Left lung (tissue), 10 donors: ENCODE measurements around the gene NARS2. TPM values are rescaled to one million over a fixed set of nuclear protein-coding genes. Genes with fewer than 3 reads are reported as not detected.

ENCODE experiments used
- ATAC-seq: fragments of 200-7000 bp; cut with Tn5 transposase; one replicate; pipeline ENCODE4 v1.9.1; 2020; ENCODE audit warnings: moderate library complexity
- DNase-seq, 4 donors: peaks; one replicate each; pipeline ENCODE4 v3.0.0-alpha.2; 2013 to 2020
- H3K27ac ChIP-seq, 2 donors: fragments of 200-600 bp; sonication (generic) in 1 of 2; one replicate each; pipeline versions ENCODE4 v1.5.0 to v1.8.0; 2020 to 2021
- H3K27me3 ChIP-seq, 2 donors: fragments of 200-600 bp; sonication (generic) in 1 of 2; one replicate each; pipeline versions ENCODE4 v1.5.0 to v1.8.0; 2020 to 2021
- H3K36me3 ChIP-seq, 2 donors: fragments of 200-600 bp; sonication (generic) in 1 of 2; one replicate each; pipeline versions ENCODE4 v1.5.0 to v1.8.0; 2020 to 2021
- H3K4me1 ChIP-seq, 2 donors: fragments of 200-600 bp; one replicate each; pipeline ENCODE4 v1.8.0; 2021
- H3K4me3 ChIP-seq, 2 donors: fragments of 200-600 bp; sonication (generic) in 1 of 2; one replicate each; pipeline versions ENCODE4 v1.5.0 to v1.8.0; 2020 to 2021; ENCODE audit warnings: mild to moderate bottlenecking in 1 of 2
- H3K9me3 ChIP-seq, 2 donors: fragments of 200-600 bp; sonication (generic) in 1 of 2; one replicate each; pipeline versions ENCODE4 v1.5.0 to v1.8.0; 2020 to 2021
- CTCF ChIP-seq, 2 donors: fragments of 200-600 bp; sonication (generic) in 1 of 2; IDR thresholded peaks; one replicate each; pipeline versions ENCODE4 v1.5.0 to v1.8.0; 2021; ENCODE audit warnings: antibody characterized with exemption in 2 of 2
- intact Hi-C, 2 donors: fragments of 100-400 bp; cut with DNase I; formaldehyde crosslinking; loops; one replicate each; pipeline versions ENCODE4 v1.11.2 to v1.14.2; 2022
- polyA plus RNA-seq, 6 donors: library from polyadenylated mRNA; unstranded; fragments of 120-200 nt; gene quantifications; one replicate each; pipeline ENCODE4 v1.2.1, GENCODE V29; 2013; ENCODE audit not compliant: insufficient read length in 6 of 6
- total RNA-seq, 2 donors: library from RNA; stranded (reverse); fragmentation: NEBNext Ultra II Directional; extraction: Animal tissue kit (Norgen Biotek cat#: 25700); gene quantifications; one replicate each; pipeline ENCODE4 v1.2.1, GENCODE V29; 2021
- donor health status: DM: no; HTN: yes; CAD: no.
- donor health status: DM: no; HTN: no; CAD: no.

NARS2 gene
- total and polyA plus RNA-seq, 8 donors, result 14.9 to 35.5 (median 28.4) TPM

- peaks cover 6 to 58% of the 10 kb centered on the region in 2 donors for H3K4me1 ChIP-seq
- no peaks in the 10 kb centered on the region for H3K9me3 ChIP-seq
- no peaks in the 10 kb centered on the region for H3K36me3 ChIP-seq
- intact Hi-C loops, result no loop called here
- no peaks in the 10 kb centered on the region for H3K27me3 ChIP-seq
- TF ChIP-seq CTCF (IDR thresholded peaks at IDR 0.05), result no peak
- ATAC-seq (no peak), DNase-seq (no peak)
- H3K27ac ChIP-seq, result peak overlapping the region in 1 of 2 donors; percentile 87
- H3K4me3 ChIP-seq, result no peak overlapping the region
These were observed 151.4 kb downstream of the NARS2 start for GRCh38 chr11:78423241-78423640.

- Histone ChIP-seq H3K9me3 (no peaks in the 10 kb centered on the region), H3K36me3 (no peaks in the 10 kb centered on the region), H3K4me3 (no peak overlapping the region), H3K27me3 (no peaks in the 10 kb centered on the region), H3K4me1 (peaks cover 6 to 46% of the 10 kb centered on the region in 2 donors), H3K27ac (no peak overlapping the region)
- ATAC-seq (no peak), DNase-seq (peak in 2 of 4 donors; percentile 77 to 78)
- intact Hi-C loops, result no loop called here
- no peak for TF ChIP-seq CTCF (IDR thresholded peaks at IDR 0.05)
These were observed 153.9 kb downstream of the NARS2 start for GRCh38 chr11:78420796-78421209.

DNA sequence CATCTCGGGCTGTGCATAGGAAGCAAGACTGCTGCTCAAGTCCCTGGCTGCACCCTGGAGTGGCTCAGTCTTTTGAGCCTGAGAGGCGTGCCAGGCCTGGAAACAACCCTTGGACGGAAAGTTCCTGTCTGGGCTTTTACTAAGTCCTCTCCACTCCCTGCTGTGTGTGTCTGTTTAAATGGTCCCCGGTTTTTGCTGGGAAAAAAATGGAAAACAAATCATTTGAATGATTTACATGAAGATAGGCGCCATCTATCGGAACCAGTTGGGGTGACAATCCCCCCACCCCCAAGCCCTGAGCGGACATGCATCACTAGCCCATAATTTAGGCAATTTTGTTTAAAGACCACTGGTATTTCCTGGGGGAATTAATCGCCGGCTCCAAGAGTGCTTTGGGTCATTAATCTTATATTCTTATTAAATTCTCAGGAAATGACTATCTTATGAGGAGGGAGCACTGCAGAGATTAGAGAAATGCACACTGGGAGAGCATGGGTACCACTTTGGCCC is 154.4 kb downstream of the NARS2 start:
- H3K27ac ChIP-seq, result peak overlapping the region; percentile 94 to 99
- peak; percentile 11 for ATAC-seq
- peak; percentile 44 to 73 for TF ChIP-seq CTCF (IDR thresholded peaks at IDR 0.05)
- no peaks in the 10 kb centered on the region for H3K36me3 ChIP-seq
- DNase-seq, result peak in 3 of 4 donors; percentile 52 to 85 (median 62)
- intact Hi-C loops, result no loop called here
- no peaks in the 10 kb centered on the region for H3K27me3 ChIP-seq
- no peak overlapping the region for H3K4me3 ChIP-seq
- no peaks in the 10 kb centered on the region for H3K9me3 ChIP-seq
- H3K4me1 ChIP-seq, result peaks cover 6 to 46% of the 10 kb centered on the region in 2 donors

DNA sequence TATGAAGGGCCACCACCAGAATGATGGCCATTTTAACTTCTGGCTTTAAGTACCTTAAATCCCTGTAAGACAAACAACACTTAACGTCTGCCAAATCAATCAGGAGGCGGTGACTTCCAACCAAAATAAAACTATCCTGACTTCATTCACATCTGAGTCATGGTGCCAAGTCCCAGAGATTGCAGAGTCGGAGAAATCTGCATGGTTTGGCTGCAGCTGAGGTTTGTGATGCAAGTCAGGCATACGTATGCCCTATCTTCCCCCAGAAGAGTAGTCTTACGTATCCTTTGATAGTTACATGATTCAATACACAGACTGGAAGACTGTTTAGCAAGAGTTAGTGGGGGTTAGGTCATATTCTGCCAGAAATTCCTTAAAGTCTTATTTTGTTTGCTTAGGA is 155.3 kb downstream of the NARS2 start:
- H3K36me3 ChIP-seq, result no peaks in the 10 kb centered on the region
- DNase-seq, result peak in 3 of 4 donors; percentile 60 to 78 (median 65)
- TF ChIP-seq CTCF (IDR thresholded peaks at IDR 0.05), result no peak
- no peaks in the 10 kb centered on the region for H3K27me3 ChIP-seq
- H3K4me3 ChIP-seq, result no peak overlapping the region
- intact Hi-C loops, result loop anchor here in 1 of 2 donors (10.0 kb wide), 2 partner anchors 145 to 195 kb away; no protein-coding TSS in a partner anchor
- H3K9me3 ChIP-seq, result no peaks in the 10 kb centered on the region
- peak overlapping the region; percentile 94 to 99 for H3K27ac ChIP-seq
- peaks cover 6 to 55% of the 10 kb centered on the region in 2 donors for H3K4me1 ChIP-seq
- ATAC-seq, result peak; percentile 5

DNA sequence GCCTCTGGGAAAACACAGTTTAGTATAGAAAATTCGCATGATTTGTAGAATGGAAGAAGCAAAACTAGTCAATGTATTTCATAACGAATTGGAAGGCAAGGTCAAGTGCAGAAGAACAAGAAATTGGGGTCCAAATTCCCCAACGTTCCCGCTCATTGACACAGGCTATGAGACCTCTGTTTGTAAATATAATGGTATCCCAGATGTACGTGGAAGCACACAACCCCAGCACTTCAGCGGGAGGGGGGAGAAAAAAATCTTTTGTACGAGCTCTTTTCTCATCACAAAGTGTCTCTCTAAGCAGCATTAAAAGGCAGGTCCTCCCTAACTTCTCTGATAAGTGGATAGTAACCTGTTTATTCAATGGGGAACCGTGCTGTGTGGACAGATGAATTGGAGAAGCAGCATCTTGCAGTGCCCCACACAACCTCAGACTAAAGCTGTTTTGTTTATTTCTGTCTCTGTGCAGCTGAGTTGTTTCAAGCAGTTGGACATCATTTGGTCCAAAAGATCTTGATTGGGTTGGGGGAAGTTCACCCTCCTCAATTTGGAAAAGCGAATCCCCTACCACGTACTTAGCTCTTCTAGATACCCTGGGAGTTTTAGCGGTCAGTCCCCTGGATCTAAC is 156.0 kb downstream of the NARS2 start:
- intact Hi-C loops, result loop anchor here in 1 of 2 donors (10.0 kb wide), 2 partner anchors 146 to 194 kb away; no protein-coding TSS in a partner anchor
- TF ChIP-seq CTCF (IDR thresholded peaks at IDR 0.05), result no peak
- Histone ChIP-seq H3K4me3 (peak overlapping the region in 1 of 2 donors; percentile 82), H3K9me3 (no peaks in the 10 kb centered on the region), H3K36me3 (no peaks in the 10 kb centered on the region), H3K27ac (peak overlapping the region; percentile 94 to 99), H3K4me1 (peaks cover 6 to 61% of the 10 kb centered on the region in 2 donors), H3K27me3 (no peaks in the 10 kb centered on the region)
- ATAC-seq (no peak), DNase-seq (peak in 2 of 4 donors; percentile 26 to 32)
